K562 (cell line): ENCODE data around the gene MYL4. TPM values are rescaled to one million over a fixed set of nuclear protein-coding genes. Genes with fewer than 3 reads are reported as not detected.
A peak's percentile ranks its signal among the peaks of the same experiment; 100 is the strongest.

ENCODE experiments used
- ARID3A ChIP-seq: IDR thresholded peaks from 2 replicates; pipeline ENCODE4 v1.6.1; 2012; ENCODE audit warnings: low read depth, low read length, improper control_type of control experiment, borderline replicate concordance
- CCAR2 ChIP-seq: fragments of 200-400 bp; formaldehyde crosslinking; IDR thresholded peaks from 2 replicates; pipeline ENCODE4 v1.6.1; 2017; ENCODE audit warnings: mild to moderate bottlenecking, low read depth, low read length
- EP300 ChIP-seq: IDR thresholded peaks from 2 replicates; pipeline ENCODE4 v1.6.1; 2012; ENCODE audit warnings: low read length, improper control_type of control experiment
- FOXA3 ChIP-seq, 2 experiments: fragments of 450-650 bp in 1 of 2; sonication (generic) in 1 of 2; formaldehyde crosslinking; IDR thresholded peaks in 1 of 2; conservative IDR thresholded peaks in 1 of 2; 2 replicates each; pipeline versions ENCODE4 v1.4.0 to v1.8.0; 2020 to 2022; ENCODE audit warnings: mild to moderate bottlenecking in 2 of 2, missing genetic modification reagents in 1 of 2
- IFI16 ChIP-seq: fragments of 250-450 bp; sonication (Bioruptor Pico); IDR thresholded peaks from 2 replicates; pipeline ENCODE4 v2.1.2; 2022; ENCODE audit warnings: mild to moderate bottlenecking, inconsistent platforms
- LCOR ChIP-seq: sonication (generic); formaldehyde crosslinking; IDR thresholded peaks from 2 replicates; pipeline ENCODE4 v1.8.0; 2022; ENCODE audit warnings: mild to moderate bottlenecking, missing genetic modification reagents
- MTF1 ChIP-seq: fragments of 250-450 bp; sonication (Bioruptor Pico); IDR thresholded peaks from 2 replicates; pipeline ENCODE4 v1.9.0; 2021; ENCODE audit warnings: moderate library complexity, mild to moderate bottlenecking, inconsistent platforms, borderline replicate concordance
- NCOA4 ChIP-seq: fragments of 450-650 bp; IDR thresholded peaks from 2 replicates; pipeline ENCODE4 v1.6.1; 2018; ENCODE audit warnings: mild to moderate bottlenecking; ENCODE audit not compliant: partially characterized antibody
- NR2C2 ChIP-seq, 2 experiments: fragments of 200-800 bp in 1 of 2; sonication (Bioruptor generic) in 1 of 2; sonication (generic) in 1 of 2; formaldehyde crosslinking in 1 of 2; IDR thresholded peaks; 2 replicates each; pipeline versions ENCODE4 v1.6.1 to v1.8.0; 2016 to 2022; ENCODE audit warnings: mild to moderate bottlenecking in 1 of 2, missing compliant biosample characterization in 1 of 2, missing genetic modification characterization in 1 of 2, missing genetic modification reagents in 1 of 2
- NR3C1 ChIP-seq: sonication (generic); formaldehyde crosslinking; IDR thresholded peaks from 2 replicates; pipeline ENCODE4 v1.8.1; 2022; ENCODE audit warnings: missing genetic modification reagents
- PRPF4 ChIP-seq: fragments of 200-400 bp; formaldehyde crosslinking; IDR thresholded peaks from one replicate; pipeline ENCODE4 v1.6.1; 2017; ENCODE audit warnings: low read length, low read depth, mild to moderate bottlenecking; ENCODE audit not compliant: insufficient read depth, poor library complexity, severe bottlenecking
- STAG1 ChIP-seq: sonication (generic); formaldehyde crosslinking; IDR thresholded peaks from 2 replicates; pipeline ENCODE4 v1.5.0; 2020; ENCODE audit warnings: missing genetic modification reagents, borderline replicate concordance
- THRB ChIP-seq: fragments of 450-650 bp; formaldehyde crosslinking; conservative IDR thresholded peaks from 2 replicates; pipeline ENCODE4 v1.4.0; 2022; ENCODE audit warnings: mild to moderate bottlenecking, missing genetic modification characterization
- ZNF165 ChIP-seq: fragments of 250-450 bp; sonication (Bioruptor Pico); IDR thresholded peaks from 2 replicates; pipeline ENCODE4 v1.4.0; 2020; ENCODE audit warnings: borderline replicate concordance
- polyA plus RNA-seq, 8 experiments: library from polyadenylated mRNA; depleted of rRNA in 4 of 8; stranded (reverse) in 5 of 8; unstranded in 3 of 8; fragments of >200 nt; fragmentation: Nextera tagmentation in 2 of 8; fragmentation: Illumina TruSeq in 1 of 8; extraction: Ambion mirVana in 2 of 8; extraction: Trizol in 1 of 8; gene quantifications; 2 replicates each; pipeline versions ENCODE4 v1.2.1 to v1.2.3, GENCODE V29; 2011 to 2014; ENCODE audit warnings: inconsistent platforms in 1 of 8, missing spikeins in 1 of 8
- total RNA-seq, 7 experiments: library from RNA; depleted of rRNA in 6 of 7; stranded (reverse); fragments of >200 nt in 6 of 7; fragmentation: Illumina TruSeq in 2 of 7; extraction: Trizol in 2 of 7; gene quantifications; 2 replicates each; pipeline versions ENCODE4 v1.2.1 to v1.2.3, GENCODE V29; 2011 to 2021; ENCODE audit warnings: low replicate concordance in 1 of 7
- TF ChIP-seq, protein P1 (sequence below): sonication (generic); formaldehyde crosslinking; IDR thresholded peaks from 2 replicates; pipeline ENCODE4 v1.8.1; 2023; ENCODE audit warnings: mild to moderate bottlenecking, missing genetic modification reagents
- TF ChIP-seq, protein P2 (sequence below): fragments of 250-450 bp; sonication (Bioruptor Pico); IDR thresholded peaks from 2 replicates; pipeline ENCODE4 v1.5.0; 2020; ENCODE audit warnings: mild to moderate bottlenecking
- TF ChIP-seq, protein P3 (sequence below): fragments of 250-450 bp; sonication (Bioruptor Pico); IDR thresholded peaks from 2 replicates; pipeline ENCODE4 v1.6.1; 2021; ENCODE audit warnings: mild to moderate bottlenecking

Gene MYL4
- total and polyA plus RNA-seq, 9 of the 15 experiments (the other 6 are each of a cell fraction or from before 2014, with no cell fraction given): 117 to 423 (median 221) TPM

DNA sequence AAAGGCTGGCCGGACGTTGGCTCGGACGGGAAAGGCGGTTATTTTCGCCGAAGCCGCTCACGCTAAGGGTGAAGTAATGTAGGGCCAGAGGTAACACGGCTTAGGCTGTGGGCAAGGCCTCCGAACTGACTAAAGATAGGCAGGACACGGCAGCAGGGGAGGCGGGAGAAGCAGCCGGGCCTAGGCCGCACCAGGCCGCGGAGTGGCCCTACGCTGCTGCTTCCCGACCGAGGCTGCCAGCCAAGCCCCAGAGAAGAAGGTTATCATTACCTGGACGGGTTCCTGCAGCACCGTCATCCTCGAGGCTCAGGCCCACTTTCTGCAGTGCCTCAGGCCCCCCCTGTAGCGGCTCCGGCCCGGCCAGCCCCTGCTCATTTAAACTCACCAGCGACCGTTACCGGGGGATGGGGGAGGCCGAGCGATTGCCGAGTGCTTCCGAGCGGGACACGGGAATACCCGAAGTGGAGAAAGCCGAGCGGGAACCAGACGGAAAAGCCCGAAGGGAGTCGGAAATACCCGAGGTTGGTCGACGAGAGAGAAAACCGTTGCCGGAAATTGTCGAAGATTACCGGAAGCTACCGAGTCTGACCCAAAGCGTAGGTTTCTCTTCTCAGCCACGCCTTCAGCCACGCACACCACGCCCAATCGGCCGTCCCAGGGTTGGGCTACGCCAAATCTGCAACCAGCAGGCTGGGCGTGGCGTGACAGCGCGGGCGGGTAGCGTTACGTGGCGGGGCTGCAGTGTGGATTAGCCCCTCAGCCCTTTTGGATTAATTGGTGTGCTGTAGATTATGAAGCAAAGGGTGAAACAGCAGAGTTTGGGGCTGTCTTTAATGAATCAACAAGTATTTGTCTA is 20.0 kb upstream of the MYL4 start, which contains the start of gene CDC27 (continued):
- peak; percentile 64; the same call in 1 of the 2 replicates for TF ChIP-seq ARID3A
- no peak; the same call in 1 of the 2 replicates for TF ChIP-seq STAG1
- no peak for TF ChIP-seq PRPF4
- TF ChIP-seq, protein P1, sequence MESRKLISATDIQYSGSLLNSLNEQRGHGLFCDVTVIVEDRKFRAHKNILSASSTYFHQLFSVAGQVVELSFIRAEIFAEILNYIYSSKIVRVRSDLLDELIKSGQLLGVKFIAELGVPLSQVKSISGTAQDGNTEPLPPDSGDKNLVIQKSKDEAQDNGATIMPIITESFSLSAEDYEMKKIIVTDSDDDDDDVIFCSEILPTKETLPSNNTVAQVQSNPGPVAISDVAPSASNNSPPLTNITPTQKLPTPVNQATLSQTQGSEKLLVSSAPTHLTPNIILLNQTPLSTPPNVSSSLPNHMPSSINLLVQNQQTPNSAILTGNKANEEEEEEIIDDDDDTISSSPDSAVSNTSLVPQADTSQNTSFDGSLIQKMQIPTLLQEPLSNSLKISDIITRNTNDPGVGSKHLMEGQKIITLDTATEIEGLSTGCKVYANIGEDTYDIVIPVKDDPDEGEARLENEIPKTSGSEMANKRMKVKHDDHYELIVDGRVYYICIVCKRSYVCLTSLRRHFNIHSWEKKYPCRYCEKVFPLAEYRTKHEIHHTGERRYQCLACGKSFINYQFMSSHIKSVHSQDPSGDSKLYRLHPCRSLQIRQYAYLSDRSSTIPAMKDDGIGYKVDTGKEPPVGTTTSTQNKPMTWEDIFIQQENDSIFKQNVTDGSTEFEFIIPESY (CRISPR knock-in tag): peak; percentile 77
- TF ChIP-seq MTF1 (CRISPR knock-in tag): no peak
- TF ChIP-seq FOXA3 (CRISPR knock-in tag; conservative IDR thresholded peaks at IDR 0.05 in 1 of 2, IDR thresholded peaks at IDR 0.05 in 1 of 2): peak in 1 of 2 experiments; percentile 29; a peak in 1 of 4 replicates
- no peak for TF ChIP-seq ZNF165
- no peak for TF ChIP-seq IFI16 (CRISPR knock-in tag)
- TF ChIP-seq EP300: peak; percentile 9; the same call in 1 of the 2 replicates
- TF ChIP-seq NCOA4: no peak
- TF ChIP-seq NR3C1 (CRISPR knock-in tag): no peak
- TF ChIP-seq THRB (CRISPR knock-in tag): no peak
- TF ChIP-seq, protein P2, sequence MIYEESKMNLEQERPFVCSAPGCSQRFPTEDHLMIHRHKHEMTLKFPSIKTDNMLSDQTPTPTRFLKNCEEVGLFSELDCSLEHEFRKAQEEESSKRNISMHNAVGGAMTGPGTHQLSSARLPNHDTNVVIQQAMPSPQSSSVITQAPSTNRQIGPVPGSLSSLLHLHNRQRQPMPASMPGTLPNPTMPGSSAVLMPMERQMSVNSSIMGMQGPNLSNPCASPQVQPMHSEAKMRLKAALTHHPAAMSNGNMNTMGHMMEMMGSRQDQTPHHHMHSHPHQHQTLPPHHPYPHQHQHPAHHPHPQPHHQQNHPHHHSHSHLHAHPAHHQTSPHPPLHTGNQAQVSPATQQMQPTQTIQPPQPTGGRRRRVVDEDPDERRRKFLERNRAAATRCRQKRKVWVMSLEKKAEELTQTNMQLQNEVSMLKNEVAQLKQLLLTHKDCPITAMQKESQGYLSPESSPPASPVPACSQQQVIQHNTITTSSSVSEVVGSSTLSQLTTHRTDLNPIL (CRISPR knock-in tag): no peak
- no peak for TF ChIP-seq CCAR2
- TF ChIP-seq LCOR: peak; percentile 7; the same call in 1 of the 2 replicates
- TF ChIP-seq NR2C2 (CRISPR knock-in tag; IDR thresholded peaks at IDR 0.05): peak; percentile 83
- TF ChIP-seq NR2C2 (tag; IDR thresholded peaks at IDR 0.05): peak; percentile 57
- TF ChIP-seq, protein P3, sequence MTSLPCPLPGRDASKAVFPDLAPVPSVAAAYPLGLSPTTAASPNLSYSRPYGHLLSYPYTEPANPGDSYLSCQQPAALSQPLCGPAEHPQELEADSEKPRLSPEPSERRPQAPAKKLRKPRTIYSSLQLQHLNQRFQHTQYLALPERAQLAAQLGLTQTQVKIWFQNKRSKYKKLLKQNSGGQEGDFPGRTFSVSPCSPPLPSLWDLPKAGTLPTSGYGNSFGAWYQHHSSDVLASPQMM (CRISPR knock-in tag): no peak
